ENCODE data around the gene EHD1.

Gene EHD1

DNA sequence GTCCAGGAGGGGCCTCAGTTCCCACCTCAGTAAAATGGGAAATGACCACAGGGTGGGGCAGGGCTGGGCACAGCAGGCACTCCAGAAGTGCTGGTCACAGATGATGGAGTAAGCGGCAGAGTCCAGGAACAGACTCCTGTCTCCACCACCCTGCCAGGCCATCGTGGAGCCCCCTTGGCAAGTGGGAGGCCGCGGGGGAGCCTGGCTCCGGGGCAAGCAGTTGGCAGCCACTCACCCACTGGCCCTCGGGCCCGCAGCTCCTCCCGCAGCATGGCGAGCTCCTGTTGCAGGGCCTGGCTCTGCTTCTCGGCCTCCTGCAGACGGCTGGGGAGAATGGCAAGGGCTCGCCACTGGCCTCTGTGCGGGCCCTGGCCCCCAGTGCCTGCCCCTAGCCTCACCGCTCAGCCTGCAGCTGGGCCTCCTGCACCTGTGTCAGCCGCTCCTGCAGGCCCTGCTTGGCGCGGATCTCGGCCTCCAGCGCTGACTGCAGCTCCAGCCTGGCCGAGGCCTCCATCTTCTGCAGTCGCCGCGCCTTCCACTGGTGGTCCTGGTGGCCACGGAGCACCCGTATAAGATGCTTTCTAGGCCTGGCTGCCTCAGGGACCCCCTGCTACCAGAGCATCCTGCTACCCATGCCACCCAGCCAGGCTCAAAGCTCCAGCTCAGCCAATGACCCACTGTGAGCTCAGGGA lies 44.2 kb downstream of the EHD1 start:
- no peak for TF ChIP-seq ZFX (IDR thresholded peaks at IDR 0.05; ENCODE audit: borderline replicate concordance)
- TF ChIP-seq, protein P1, sequence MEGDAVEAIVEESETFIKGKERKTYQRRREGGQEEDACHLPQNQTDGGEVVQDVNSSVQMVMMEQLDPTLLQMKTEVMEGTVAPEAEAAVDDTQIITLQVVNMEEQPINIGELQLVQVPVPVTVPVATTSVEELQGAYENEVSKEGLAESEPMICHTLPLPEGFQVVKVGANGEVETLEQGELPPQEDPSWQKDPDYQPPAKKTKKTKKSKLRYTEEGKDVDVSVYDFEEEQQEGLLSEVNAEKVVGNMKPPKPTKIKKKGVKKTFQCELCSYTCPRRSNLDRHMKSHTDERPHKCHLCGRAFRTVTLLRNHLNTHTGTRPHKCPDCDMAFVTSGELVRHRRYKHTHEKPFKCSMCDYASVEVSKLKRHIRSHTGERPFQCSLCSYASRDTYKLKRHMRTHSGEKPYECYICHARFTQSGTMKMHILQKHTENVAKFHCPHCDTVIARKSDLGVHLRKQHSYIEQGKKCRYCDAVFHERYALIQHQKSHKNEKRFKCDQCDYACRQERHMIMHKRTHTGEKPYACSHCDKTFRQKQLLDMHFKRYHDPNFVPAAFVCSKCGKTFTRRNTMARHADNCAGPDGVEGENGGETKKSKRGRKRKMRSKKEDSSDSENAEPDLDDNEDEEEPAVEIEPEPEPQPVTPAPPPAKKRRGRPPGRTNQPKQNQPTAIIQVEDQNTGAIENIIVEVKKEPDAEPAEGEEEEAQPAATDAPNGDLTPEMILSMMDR (IDR thresholded peaks at IDR 0.05): no peak
- no peak overlapping the region for H3K27ac ChIP-seq

DNA sequence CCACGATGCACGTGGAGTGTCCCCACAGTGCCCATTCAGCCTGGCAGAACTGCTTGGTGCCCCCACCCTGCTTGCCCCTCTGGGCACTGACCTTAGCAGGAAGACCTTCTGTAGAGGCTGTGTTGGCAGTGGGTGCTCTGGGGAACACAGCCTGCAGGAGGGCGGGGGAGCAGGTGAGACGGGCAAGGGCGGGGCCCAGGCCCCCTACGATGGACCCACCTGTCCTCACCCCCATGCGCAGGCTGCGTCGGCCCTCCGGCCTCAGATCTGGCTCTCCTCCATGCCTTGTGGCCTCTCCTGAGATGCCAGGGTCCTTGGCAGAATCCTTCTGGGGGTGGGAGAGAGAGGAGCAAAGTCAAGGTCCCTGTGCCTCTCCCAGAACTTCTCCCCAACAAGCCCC lies 44.9 kb downstream of the EHD1 start:
- TF ChIP-seq ZFX (IDR thresholded peaks at IDR 0.05; ENCODE audit: borderline replicate concordance): no peak
- TF ChIP-seq, protein P1 (IDR thresholded peaks at IDR 0.05): no peak

DNA sequence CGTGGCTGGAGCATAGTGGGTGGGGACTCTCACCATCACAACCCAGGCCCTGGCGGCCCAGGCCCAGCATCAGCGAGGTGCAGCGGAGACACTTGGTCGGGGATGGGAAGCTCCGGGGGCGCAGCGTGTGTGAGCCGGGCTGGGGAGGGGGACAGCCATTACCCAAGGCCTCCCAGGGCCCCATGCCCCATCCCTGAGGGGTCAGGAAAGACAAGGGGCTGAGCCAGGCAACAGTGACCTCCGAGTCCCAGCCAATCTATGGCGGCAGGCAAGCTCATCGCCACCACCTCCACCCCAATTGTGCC lies 45.3 kb downstream of the EHD1 start:
- H3K27ac ChIP-seq: no peak overlapping the region
- TF ChIP-seq, protein P1 (IDR thresholded peaks at IDR 0.05): no peak
- no peak for TF ChIP-seq ZFX (IDR thresholded peaks at IDR 0.05; ENCODE audit: borderline replicate concordance)

More for the DNA sequence above, 44.9 kb downstream of the EHD1 start:
- H3K27ac ChIP-seq: no peak overlapping the region

DNA sequence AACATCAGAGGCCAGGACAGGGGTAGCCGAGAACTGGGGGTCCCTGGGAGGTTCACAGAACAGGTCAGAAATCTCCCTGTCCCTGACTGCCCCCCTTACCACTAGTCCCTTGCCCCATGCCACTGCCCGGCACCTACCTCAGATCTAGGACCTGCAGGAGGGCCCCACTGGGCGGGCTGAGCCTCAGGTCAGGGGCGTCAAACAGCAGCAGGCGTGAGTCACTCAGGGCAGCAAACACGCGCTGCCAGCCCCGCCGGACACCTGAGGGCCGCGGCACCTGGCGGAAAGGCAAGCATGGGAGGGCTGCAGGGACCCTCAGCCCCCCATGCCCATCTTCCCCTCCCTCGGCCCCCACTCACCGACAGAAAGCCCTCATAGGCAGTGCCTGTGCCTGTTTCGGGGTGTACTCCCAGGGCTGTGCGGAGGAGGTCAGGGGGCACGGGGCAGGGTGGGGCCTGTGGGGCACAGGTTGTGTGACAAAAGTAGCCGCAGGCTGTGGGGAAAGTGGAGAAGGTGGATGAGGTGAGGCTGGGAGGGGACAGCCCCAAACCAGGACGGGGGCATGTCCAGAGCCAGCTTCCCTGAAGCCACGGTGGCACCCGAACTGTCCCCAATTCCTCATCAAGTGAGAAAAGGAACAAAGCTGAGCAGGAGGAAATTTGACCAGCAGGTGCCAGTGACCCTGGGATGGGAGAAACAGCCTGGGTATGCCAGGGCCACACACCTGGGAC lies 45.8 kb downstream of the EHD1 start:
- no peak for TF ChIP-seq ZFX (IDR thresholded peaks at IDR 0.05; ENCODE audit: borderline replicate concordance)
- TF ChIP-seq, protein P1 (IDR thresholded peaks at IDR 0.05): no peak
- H3K27ac ChIP-seq: no peak overlapping the region

DNA sequence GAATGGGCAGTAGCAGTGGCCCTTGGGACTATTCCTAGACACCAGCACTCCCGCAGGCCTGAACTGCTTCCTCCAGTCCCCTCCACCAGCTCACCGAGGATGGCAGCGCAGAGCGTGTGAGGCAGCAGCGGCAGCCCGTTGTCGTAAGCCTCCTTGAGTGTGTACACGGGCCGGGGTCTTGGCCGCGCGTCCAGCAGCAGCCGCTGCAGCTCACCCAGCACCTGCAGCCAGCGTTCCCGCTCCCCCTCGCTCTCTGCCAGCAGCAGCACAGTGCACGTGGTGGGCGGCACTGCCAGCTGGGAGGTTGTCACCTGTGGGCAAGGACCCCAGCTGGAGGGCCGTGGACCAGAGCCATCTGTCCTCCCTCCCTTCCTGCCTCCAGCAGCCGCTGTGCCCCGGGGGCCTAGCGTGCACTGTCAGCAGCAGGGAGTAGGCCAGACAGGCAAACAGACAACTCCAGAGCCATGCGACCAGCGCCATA lies 47.0 kb downstream of the EHD1 start:
- no peak for TF ChIP-seq ZFX (IDR thresholded peaks at IDR 0.05; ENCODE audit: borderline replicate concordance)
- TF ChIP-seq, protein P1 (IDR thresholded peaks at IDR 0.05): no peak
- no peak overlapping the region for H3K27ac ChIP-seq

DNA sequence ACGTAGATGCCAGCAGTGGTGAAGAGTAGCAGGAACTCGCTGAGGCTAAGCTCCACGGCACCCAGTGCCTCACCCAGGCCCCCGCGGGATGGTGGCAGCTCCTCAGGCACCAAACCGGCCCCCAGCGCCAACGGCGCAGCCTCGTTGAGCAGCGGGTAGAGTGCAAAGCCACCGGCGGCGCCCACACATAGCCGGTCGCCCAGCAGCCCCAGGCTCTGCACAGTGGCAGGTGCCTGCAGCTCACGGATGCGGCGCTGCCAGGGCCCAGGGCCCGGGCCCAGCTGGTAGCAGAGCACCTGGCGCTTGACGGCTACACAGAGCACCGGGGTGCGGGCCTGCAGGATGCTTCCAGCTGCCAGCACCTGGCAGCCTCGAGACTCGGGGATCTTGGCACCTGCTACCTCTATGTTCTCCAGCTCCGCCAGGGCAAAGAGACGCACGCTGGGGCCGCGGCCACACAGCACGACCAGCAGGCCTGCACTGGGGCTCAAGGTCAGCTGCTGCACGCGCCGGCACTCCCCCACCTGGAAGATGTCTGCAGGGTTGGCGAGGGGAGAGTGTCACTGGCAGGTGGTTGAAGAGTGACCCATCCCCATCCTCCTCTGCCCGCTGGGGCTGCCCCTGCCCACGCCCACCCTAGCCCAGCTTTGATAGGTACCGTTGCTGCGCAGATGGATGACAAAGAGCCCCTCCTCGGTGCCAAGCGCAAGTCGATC lies 48.7 kb downstream of the EHD1 start:
- no peak for TF ChIP-seq ZFX (IDR thresholded peaks at IDR 0.05; ENCODE audit: borderline replicate concordance)
- TF ChIP-seq, protein P1 (IDR thresholded peaks at IDR 0.05): no peak

More for the DNA sequence above, 48.7 kb downstream of the EHD1 start:
- no peak overlapping the region for H3K27ac ChIP-seq

All from 22Rv1 (cell line).